ENCODE results near the gene ANO5. TPM values are rescaled to one million over a fixed set of nuclear protein-coding genes. Genes with fewer than 3 reads are reported as not detected.

The ANO5 gene
- total RNA-seq, 1 experiment from 2014 or later, result 6.3 TPM

GRCh38 chr11:22157531-22157930, 35.4 kb upstream of the ANO5 start (continued):
- TF ChIP-seq NR1H2 (CRISPR knock-in tag; IDR thresholded peaks at IDR 0.05) (no peak), E2F5 (CRISPR knock-in tag; IDR thresholded peaks at IDR 0.05) (no peak), NFYB (CRISPR knock-in tag; conservative IDR thresholded peaks at IDR 0.05; ENCODE audit: low read depth) (no peak), NR2C2 (CRISPR knock-in tag; IDR thresholded peaks at IDR 0.05) (no peak), ETV6 (CRISPR knock-in tag; IDR thresholded peaks at IDR 0.05) (no peak), IRF1 (CRISPR knock-in tag; IDR thresholded peaks at IDR 0.05) (no peak), ZNF671 (CRISPR knock-in tag; IDR thresholded peaks at IDR 0.05) (no peak), FOXJ3 (CRISPR knock-in tag; IDR thresholded peaks at IDR 0.05; ENCODE audit: borderline replicate concordance) (no peak)
- TF ChIP-seq, protein P1, sequence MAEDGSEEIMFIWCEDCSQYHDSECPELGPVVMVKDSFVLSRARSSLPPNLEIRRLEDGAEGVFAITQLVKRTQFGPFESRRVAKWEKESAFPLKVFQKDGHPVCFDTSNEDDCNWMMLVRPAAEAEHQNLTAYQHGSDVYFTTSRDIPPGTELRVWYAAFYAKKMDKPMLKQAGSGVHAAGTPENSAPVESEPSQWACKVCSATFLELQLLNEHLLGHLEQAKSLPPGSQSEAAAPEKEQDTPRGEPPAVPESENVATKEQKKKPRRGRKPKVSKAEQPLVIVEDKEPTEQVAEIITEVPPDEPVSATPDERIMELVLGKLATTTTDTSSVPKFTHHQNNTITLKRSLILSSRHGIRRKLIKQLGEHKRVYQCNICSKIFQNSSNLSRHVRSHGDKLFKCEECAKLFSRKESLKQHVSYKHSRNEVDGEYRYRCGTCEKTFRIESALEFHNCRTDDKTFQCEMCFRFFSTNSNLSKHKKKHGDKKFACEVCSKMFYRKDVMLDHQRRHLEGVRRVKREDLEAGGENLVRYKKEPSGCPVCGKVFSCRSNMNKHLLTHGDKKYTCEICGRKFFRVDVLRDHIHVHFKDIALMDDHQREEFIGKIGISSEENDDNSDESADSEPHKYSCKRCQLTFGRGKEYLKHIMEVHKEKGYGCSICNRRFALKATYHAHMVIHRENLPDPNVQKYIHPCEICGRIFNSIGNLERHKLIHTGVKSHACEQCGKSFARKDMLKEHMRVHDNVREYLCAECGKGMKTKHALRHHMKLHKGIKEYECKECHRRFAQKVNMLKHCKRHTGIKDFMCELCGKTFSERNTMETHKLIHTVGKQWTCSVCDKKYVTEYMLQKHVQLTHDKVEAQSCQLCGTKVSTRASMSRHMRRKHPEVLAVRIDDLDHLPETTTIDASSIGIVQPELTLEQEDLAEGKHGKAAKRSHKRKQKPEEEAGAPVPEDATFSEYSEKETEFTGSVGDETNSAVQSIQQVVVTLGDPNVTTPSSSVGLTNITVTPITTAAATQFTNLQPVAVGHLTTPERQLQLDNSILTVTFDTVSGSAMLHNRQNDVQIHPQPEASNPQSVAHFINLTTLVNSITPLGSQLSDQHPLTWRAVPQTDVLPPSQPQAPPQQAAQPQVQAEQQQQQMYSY (CRISPR knock-in tag; IDR thresholded peaks at IDR 0.05), result no peak

DNA sequence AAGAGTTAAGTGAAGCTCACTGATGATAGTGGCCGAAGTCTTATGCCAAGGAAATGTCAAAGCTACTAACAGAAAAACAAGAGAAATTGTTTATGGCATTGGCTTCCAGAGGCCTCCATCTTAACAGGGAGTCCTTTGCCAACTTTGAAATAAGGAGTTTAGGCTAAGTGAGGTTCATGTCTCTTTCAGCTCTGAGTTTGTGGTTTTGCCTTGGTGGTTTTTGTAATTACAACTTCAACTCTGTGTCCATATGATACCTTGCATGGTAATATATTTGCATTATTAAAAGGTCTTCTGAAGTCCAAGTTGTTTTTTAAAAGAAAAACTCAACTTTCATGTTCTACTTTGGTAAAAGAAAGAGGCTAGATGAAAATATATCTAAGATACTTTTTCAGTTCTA, 31.4 kb upstream of the ANO5 start:
- H3K36me3 Mint-ChIP-seq, result no peaks in the 10 kb centered on the region
- ChIA-PET POLR2A (no interaction called here), CTCF (no interaction called here)
- H3K27me3 Mint-ChIP-seq (ENCODE audit: low read depth), result peaks cover 2% of the 10 kb centered on the region; the same call in 1 of the 2 replicates
- DNase-seq (ENCODE audit: low spot score) (no peak), ATAC-seq (no peak)
- no peaks in the 10 kb centered on the region for H3K9me3 Mint-ChIP-seq
- no peak overlapping the region for H3K4me3 Mint-ChIP-seq
- TF ChIP-seq ETV6 (CRISPR knock-in tag; IDR thresholded peaks at IDR 0.05) (no peak), NFYB (CRISPR knock-in tag; conservative IDR thresholded peaks at IDR 0.05; ENCODE audit: low read depth) (no peak), GTF2I (CRISPR knock-in tag; conservative IDR thresholded peaks at IDR 0.05) (no peak), NR2C2 (CRISPR knock-in tag; IDR thresholded peaks at IDR 0.05) (no peak)
- H3K4me1 Mint-ChIP-seq, result 0 out of 2 replicates have a peak, but pooled peaks cover 3% of the 10 kb centered on the region
- H3K27ac Mint-ChIP-seq, result no peak overlapping the region

DNA sequence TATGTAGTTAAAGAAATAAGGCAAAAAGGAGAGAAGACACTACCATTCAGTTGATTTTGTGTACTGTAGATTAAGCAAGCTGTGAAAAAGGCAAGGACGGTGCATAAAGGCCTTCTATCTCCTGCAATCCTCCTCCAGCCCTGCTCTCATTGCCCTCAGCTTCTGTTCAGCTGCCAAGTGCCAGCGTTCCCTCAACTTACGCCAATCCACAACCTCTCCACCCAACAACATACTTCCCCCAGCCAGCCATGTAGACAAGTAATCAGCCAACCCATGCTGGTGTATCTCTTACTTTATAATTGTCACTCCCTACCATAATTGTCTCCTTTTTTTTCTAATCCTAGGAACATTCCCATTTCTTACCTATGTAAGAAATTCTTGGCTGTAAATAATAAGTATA, 30.1 kb upstream of the ANO5 start:
- Mint-ChIP-seq H3K27ac (no peak overlapping the region), H3K27me3 (ENCODE audit: low read depth) (peaks cover 2% of the 10 kb centered on the region; the same call in 1 of the 2 replicates), H3K4me1 (0 out of 2 replicates have a peak, but pooled peaks cover 3% of the 10 kb centered on the region), H3K9me3 (no peaks in the 10 kb centered on the region), H3K36me3 (no peaks in the 10 kb centered on the region), H3K4me3 (no peak overlapping the region)
- ChIA-PET CTCF (interaction anchor here (1.3 kb wide), 1 partner anchor 82 kb away, joined by 4 read pairs; no protein-coding TSS in a partner anchor), POLR2A (no interaction called here)
- TF ChIP-seq ZNF671 (CRISPR knock-in tag; IDR thresholded peaks at IDR 0.05), result no peak
- TF ChIP-seq, protein P2, sequence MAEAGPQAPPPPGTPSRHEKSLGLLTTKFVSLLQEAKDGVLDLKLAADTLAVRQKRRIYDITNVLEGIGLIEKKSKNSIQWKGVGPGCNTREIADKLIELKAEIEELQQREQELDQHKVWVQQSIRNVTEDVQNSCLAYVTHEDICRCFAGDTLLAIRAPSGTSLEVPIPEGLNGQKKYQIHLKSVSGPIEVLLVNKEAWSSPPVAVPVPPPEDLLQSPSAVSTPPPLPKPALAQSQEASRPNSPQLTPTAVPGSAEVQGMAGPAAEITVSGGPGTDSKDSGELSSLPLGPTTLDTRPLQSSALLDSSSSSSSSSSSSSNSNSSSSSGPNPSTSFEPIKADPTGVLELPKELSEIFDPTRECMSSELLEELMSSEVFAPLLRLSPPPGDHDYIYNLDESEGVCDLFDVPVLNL (CRISPR knock-in tag; IDR thresholded peaks at IDR 0.05; ENCODE audit: borderline replicate concordance, low read depth), result no peak
- TF ChIP-seq, protein P3, sequence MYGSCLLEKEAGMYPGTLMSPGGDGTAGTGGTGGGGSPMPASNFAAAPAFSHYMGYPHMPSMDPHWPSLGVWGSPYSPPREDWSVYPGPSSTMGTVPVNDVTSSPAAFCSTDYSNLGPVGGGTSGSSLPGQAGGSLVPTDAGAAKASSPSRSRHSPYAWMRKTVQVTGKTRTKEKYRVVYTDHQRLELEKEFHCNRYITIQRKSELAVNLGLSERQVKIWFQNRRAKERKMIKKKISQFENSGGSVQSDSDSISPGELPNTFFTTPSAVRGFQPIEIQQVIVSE (CRISPR knock-in tag; IDR thresholded peaks at IDR 0.05; ENCODE audit: borderline replicate concordance), result no peak
- no peak for TF ChIP-seq ZNF219 (CRISPR knock-in tag; IDR thresholded peaks at IDR 0.05; ENCODE audit: borderline replicate concordance)
- TF ChIP-seq RELA (CRISPR knock-in tag; IDR thresholded peaks at IDR 0.05; ENCODE audit: borderline replicate concordance), result no peak
- TF ChIP-seq NR1H2 (CRISPR knock-in tag; IDR thresholded peaks at IDR 0.05), result no peak
- TF ChIP-seq, protein P4, sequence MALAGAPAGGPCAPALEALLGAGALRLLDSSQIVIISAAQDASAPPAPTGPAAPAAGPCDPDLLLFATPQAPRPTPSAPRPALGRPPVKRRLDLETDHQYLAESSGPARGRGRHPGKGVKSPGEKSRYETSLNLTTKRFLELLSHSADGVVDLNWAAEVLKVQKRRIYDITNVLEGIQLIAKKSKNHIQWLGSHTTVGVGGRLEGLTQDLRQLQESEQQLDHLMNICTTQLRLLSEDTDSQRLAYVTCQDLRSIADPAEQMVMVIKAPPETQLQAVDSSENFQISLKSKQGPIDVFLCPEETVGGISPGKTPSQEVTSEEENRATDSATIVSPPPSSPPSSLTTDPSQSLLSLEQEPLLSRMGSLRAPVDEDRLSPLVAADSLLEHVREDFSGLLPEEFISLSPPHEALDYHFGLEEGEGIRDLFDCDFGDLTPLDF (CRISPR knock-in tag; IDR thresholded peaks at IDR 0.05), result no peak
- no peak for TF ChIP-seq ZNF532 (CRISPR knock-in tag; IDR thresholded peaks at IDR 0.05; ENCODE audit: borderline replicate concordance)
- no peak for ATAC-seq
- no peak for DNase-seq (ENCODE audit: low spot score)

All from WTC11 (cell line).